ENCODE data around the gene POLR3GL. TPM values are rescaled to one million over a fixed set of nuclear protein-coding genes. Genes with fewer than 3 reads are reported as not detected.

Gene POLR3GL
- polyA plus RNA-seq, 1 donor from 2014 or later, result 38.6 TPM

DNA sequence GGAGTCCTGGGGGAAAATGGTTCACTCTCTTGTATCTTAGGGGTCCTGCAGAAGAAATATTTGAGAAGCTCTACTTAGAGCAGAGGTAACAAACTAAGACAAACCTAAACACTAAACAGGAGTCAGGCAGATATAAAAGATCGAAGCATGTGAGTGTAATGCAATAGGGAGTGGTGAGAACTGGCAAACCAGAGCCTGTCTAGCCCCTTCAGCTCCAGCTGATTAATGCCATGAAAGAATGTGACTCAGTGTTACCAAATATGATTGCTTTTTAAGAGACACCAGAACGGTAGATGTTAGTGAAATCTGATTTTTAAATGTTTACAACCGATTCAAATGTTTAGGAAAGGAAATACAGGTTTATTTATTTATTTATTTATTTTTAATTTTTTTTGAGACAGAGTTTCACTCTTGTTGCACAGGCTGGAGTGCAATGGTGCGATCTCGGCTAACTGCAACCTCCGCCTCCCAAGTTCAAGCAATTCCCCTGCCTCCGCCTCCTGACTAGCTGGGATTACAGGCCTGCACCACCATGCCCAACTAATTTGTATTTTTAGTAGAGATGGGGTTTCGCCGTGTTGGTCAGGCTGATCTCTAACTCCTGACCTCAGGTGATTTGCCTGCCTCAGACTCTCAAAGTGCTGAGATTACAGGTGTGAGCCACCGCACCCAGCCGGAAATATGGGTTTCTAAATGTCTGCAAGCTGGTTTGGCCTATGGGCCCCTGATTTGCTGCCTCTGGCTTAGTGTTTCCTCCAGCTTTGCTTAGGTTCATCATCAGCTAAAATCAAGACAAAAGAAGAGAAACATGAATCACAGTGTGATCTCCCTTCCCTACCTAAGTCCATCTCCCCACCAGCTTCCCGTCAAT lies 19.7 kb downstream of the POLR3GL start (continued):
- TF ChIP-seq TAF1 (IDR thresholded peaks at IDR 0.05; ENCODE audit: low read depth), result no peak
- TF ChIP-seq MXI1 (conservative IDR thresholded peaks at IDR 0.05; ENCODE audit: poor library complexity, severe bottlenecking), result no peak

DNA sequence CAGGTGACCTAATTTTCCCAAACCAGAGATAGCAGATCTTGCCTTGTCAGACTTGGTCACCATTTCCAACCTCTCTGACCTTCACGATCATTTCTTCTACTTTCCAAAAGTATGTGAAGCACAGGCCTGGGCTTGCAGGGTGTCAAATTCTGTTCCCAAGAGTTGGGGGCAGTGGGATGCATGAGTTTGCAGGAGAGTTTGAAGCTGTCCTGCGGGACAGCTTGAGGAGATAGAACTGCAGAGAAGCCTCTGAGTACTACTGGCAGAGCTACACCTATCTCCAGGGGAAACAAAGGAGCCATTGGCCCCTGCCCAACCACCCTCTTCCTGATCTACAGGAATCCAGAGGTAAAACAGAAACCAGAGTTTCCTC lies 20.6 kb downstream of the POLR3GL start:
- no peak overlapping the region for H3K27ac ChIP-seq (ENCODE audit: low read length)
- H3K4me2 ChIP-seq (ENCODE audit: low read length), result no peak overlapping the region

More for the DNA sequence above, 20.6 kb downstream of the POLR3GL start:
- Histone ChIP-seq H3K36me3 (ENCODE audit: insufficient read depth, low read length) (no peaks in the 10 kb centered on the region), H3K27me3 (ENCODE audit: insufficient read depth, low read depth, low read length) (no peaks in the 10 kb centered on the region), H4K20me1 (ENCODE audit: insufficient read depth) (no peaks in the 10 kb centered on the region), H3F3A (ENCODE audit: insufficient read depth, low read length, poor library complexity, severe bottlenecking) (no peaks in the 10 kb centered on the region), H3K79me2 (replicated peaks; ENCODE audit: insufficient read depth, low read length) (no peaks in the 10 kb centered on the region), H3K9ac (ENCODE audit: low read length) (no peak overlapping the region), H3K9me3 (ENCODE audit: low read length) (no peaks in the 10 kb centered on the region), H3K4me3 (ENCODE audit: low read length) (no peak overlapping the region), H3K9me2 (ENCODE audit: insufficient read depth, low read length) (no peaks in the 10 kb centered on the region), H2AFZ (ENCODE audit: low read depth, low read length) (no peak overlapping the region)
- TF ChIP-seq EP300 (conservative IDR thresholded peaks at IDR 0.05; ENCODE audit: poor library complexity, severe bottlenecking) (no peak), MXI1 (conservative IDR thresholded peaks at IDR 0.05; ENCODE audit: poor library complexity, severe bottlenecking) (no peak), TAF1 (IDR thresholded peaks at IDR 0.05; ENCODE audit: low read depth) (no peak), EZH2 (IDR thresholded peaks at IDR 0.05; ENCODE audit: borderline replicate concordance, insufficient read depth, low read length, poor library complexity, severe bottlenecking) (no peak), RAD21 (conservative IDR thresholded peaks at IDR 0.05) (no peak), POLR2AphosphoS5 (IDR thresholded peaks at IDR 0.05) (no peak), SMC3 (conservative IDR thresholded peaks at IDR 0.05; ENCODE audit: poor library complexity) (no peak)
- TF ChIP-seq, protein P1, sequence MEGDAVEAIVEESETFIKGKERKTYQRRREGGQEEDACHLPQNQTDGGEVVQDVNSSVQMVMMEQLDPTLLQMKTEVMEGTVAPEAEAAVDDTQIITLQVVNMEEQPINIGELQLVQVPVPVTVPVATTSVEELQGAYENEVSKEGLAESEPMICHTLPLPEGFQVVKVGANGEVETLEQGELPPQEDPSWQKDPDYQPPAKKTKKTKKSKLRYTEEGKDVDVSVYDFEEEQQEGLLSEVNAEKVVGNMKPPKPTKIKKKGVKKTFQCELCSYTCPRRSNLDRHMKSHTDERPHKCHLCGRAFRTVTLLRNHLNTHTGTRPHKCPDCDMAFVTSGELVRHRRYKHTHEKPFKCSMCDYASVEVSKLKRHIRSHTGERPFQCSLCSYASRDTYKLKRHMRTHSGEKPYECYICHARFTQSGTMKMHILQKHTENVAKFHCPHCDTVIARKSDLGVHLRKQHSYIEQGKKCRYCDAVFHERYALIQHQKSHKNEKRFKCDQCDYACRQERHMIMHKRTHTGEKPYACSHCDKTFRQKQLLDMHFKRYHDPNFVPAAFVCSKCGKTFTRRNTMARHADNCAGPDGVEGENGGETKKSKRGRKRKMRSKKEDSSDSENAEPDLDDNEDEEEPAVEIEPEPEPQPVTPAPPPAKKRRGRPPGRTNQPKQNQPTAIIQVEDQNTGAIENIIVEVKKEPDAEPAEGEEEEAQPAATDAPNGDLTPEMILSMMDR (IDR thresholded peaks at IDR 0.05; ENCODE audit: poor library complexity, severe bottlenecking), result no peak
- TF ChIP-seq, protein P2, sequence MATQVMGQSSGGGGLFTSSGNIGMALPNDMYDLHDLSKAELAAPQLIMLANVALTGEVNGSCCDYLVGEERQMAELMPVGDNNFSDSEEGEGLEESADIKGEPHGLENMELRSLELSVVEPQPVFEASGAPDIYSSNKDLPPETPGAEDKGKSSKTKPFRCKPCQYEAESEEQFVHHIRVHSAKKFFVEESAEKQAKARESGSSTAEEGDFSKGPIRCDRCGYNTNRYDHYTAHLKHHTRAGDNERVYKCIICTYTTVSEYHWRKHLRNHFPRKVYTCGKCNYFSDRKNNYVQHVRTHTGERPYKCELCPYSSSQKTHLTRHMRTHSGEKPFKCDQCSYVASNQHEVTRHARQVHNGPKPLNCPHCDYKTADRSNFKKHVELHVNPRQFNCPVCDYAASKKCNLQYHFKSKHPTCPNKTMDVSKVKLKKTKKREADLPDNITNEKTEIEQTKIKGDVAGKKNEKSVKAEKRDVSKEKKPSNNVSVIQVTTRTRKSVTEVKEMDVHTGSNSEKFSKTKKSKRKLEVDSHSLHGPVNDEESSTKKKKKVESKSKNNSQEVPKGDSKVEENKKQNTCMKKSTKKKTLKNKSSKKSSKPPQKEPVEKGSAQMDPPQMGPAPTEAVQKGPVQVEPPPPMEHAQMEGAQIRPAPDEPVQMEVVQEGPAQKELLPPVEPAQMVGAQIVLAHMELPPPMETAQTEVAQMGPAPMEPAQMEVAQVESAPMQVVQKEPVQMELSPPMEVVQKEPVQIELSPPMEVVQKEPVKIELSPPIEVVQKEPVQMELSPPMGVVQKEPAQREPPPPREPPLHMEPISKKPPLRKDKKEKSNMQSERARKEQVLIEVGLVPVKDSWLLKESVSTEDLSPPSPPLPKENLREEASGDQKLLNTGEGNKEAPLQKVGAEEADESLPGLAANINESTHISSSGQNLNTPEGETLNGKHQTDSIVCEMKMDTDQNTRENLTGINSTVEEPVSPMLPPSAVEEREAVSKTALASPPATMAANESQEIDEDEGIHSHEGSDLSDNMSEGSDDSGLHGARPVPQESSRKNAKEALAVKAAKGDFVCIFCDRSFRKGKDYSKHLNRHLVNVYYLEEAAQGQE (IDR thresholded peaks at IDR 0.05; ENCODE audit: borderline replicate concordance), result no peak
